Measurements from ENCODE around the gene PON3. TPM values are rescaled to one million over a fixed set of nuclear protein-coding genes. Genes with fewer than 3 reads are reported as not detected.

PON3 gene
- total and polyA plus RNA-seq, 2 of the 13 experiments (the other 11 are each of a cell fraction or from before 2014, with no cell fraction given) = 23.6 to 37.8 TPM

- DNase-seq (ENCODE audit: low spot score) (no peak), ATAC-seq (no peak), FAIRE-seq (no peak)
- H3K27me3 ChIP-seq (ENCODE audit: control insufficient read depth in 1 of 2, insufficient read depth in 2 of 2, low read length in 2 of 2) = no peaks in the 10 kb centered on the region
- H4K20me1 ChIP-seq (ENCODE audit: insufficient read depth, low read length) = no peaks in the 10 kb centered on the region
- ChIA-PET CTCF (ENCODE audit: low intra/inter-chr PET ratio, low total read pairs) (no interaction called here), POLR2A (no interaction called here)
- H3K9ac ChIP-seq (ENCODE audit: insufficient read depth, low read depth, low read length) = no peak overlapping the region
- H3K4me1 ChIP-seq (ENCODE audit: insufficient read depth, low read length) = no peaks in the 10 kb centered on the region
- H3K4me2 ChIP-seq (ENCODE audit: low read depth, low read length) = no peak overlapping the region
- no peak overlapping the region for H2AFZ ChIP-seq (ENCODE audit: low read length)
- intact Hi-C loops (cut with micrococcal nuclease; ENCODE audit: unreplicated experiment) (no loop called here), in situ Hi-C loops (cut with HindIII; ENCODE audit: extremely low pct_ligation_motif_present, low pct_unique_long_range_greater_than_20kb) (no loop called here)
- no peaks in the 10 kb centered on the region for H3K79me2 ChIP-seq (ENCODE audit: insufficient read depth, low read length)
- no TSS peak for BruUV-seq (replicated peaks)
- H3K27ac ChIP-seq (ENCODE audit: extremely low read length, insufficient read depth, low read length) = no peak overlapping the region
- peaks cover 1 to 11% of the 10 kb centered on the region in 2 experiments; a peak in 1 of 5 replicates for H3K36me3 ChIP-seq (replicated peaks in 1 of 2; ENCODE audit: control insufficient read depth in 1 of 2, insufficient read depth in 2 of 2, low read length in 2 of 2)
- H3K9me3 ChIP-seq (ENCODE audit: low read length) = no peaks in the 10 kb centered on the region
- H3K4me3 ChIP-seq (replicated peaks in 1 of 3; ENCODE audit: insufficient read depth in 1 of 3, low read depth in 2 of 3, low read length in 3 of 3) = no peak overlapping the region
- TF ChIP-seq JUNB (CRISPR knock-in tag; IDR thresholded peaks at IDR 0.05; ENCODE audit: borderline replicate concordance) (no peak), ZNF501 (CRISPR knock-in tag; IDR thresholded peaks at IDR 0.05) (no peak), ZSCAN12 (CRISPR knock-in tag; IDR thresholded peaks at IDR 0.05) (no peak), HOXA5 (CRISPR knock-in tag; IDR thresholded peaks at IDR 0.05) (no peak), ZNF773 (CRISPR knock-in tag; IDR thresholded peaks at IDR 0.05; ENCODE audit: borderline replicate concordance) (no peak)
- 92% methylated on average over 2 of the region's 2 CpGs for WGBS (ENCODE audit: low lambda C conversion rate)
These were observed 20.5 kb downstream of the PON3 start for GRCh38 chr7:95375591-95376257.

DNA sequence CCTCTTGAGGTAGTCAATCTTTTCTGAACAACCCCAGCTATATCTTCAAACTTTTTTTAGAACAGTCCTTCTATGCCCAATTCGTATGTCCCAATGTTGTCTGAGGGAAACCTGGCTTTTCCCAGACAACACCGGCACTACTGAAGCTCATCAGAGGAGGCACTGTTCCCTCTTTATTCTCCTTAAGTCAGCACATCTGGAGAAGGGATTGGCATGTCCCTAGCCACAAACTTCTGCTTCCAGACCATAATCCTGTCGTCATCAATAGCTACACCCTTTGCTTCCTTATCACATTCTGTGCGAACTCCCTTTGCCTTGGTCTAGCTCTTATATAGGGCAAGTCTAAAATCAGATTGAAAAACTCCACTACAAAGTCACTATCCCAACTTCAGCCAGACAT is 22.9 kb downstream of the PON3 start:
- intact Hi-C loops (cut with micrococcal nuclease; ENCODE audit: unreplicated experiment) = no loop called here
- Histone ChIP-seq H3K36me3 (replicated peaks in 1 of 2; ENCODE audit: control insufficient read depth in 1 of 2, insufficient read depth in 2 of 2, low read length in 2 of 2) (peaks cover 1 to 14% of the 10 kb centered on the region in 2 experiments; a peak in 2 of 5 replicates), H3K79me2 (ENCODE audit: insufficient read depth, low read length) (no peaks in the 10 kb centered on the region), H3K9ac (ENCODE audit: insufficient read depth, low read depth, low read length) (no peak overlapping the region), H3K4me2 (ENCODE audit: low read depth, low read length) (no peak overlapping the region), H3K4me1 (ENCODE audit: insufficient read depth, low read length) (no peaks in the 10 kb centered on the region), H4K20me1 (ENCODE audit: insufficient read depth, low read length) (no peaks in the 10 kb centered on the region), H2AFZ (ENCODE audit: low read length) (no peak overlapping the region), H3K4me3 (replicated peaks in 1 of 3; ENCODE audit: insufficient read depth in 1 of 3, low read depth in 2 of 3, low read length in 3 of 3) (no peak overlapping the region), H3K27ac (ENCODE audit: extremely low read length, insufficient read depth, low read length) (no peak overlapping the region), H3K27me3 (ENCODE audit: control insufficient read depth in 1 of 2, insufficient read depth in 2 of 2, low read length in 2 of 2) (no peaks in the 10 kb centered on the region), H3K9me3 (ENCODE audit: low read length) (no peaks in the 10 kb centered on the region)
- ChIA-PET CTCF (ENCODE audit: low intra/inter-chr PET ratio, low total read pairs) (no interaction called here), POLR2A (no interaction called here)
- no peak for DNase-seq (ENCODE audit: low spot score)
- no peak for ATAC-seq
- 95% methylated on average over 4 of the region's 4 CpGs for WGBS (ENCODE audit: low lambda C conversion rate)
- no peak for FAIRE-seq
- TF ChIP-seq, protein P1, sequence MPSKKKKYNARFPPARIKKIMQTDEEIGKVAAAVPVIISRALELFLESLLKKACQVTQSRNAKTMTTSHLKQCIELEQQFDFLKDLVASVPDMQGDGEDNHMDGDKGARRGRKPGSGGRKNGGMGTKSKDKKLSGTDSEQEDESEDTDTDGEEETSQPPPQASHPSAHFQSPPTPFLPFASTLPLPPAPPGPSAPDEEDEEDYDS (CRISPR knock-in tag; IDR thresholded peaks at IDR 0.05) = no peak
- peak; percentile 37 to 52; a peak in 3 of 4 replicates for TF ChIP-seq MAFK (conservative IDR thresholded peaks at IDR 0.05 in 1 of 2, IDR thresholded peaks at IDR 0.05 in 1 of 2; ENCODE audit: low read length in 2 of 2)
- in situ Hi-C loops (cut with HindIII; ENCODE audit: extremely low pct_ligation_motif_present, low pct_unique_long_range_greater_than_20kb) = no loop called here
- no TSS peak for BruUV-seq (replicated peaks)

All from HepG2 (cell line).